BE2C (cell line): ENCODE data around the gene TTI1.

Experiments
- DNase-seq: peaks from one replicate; pipeline ENCODE4 v3.0.0-alpha.2; 2020
- H3K27me3 ChIP-seq: fragments of 250-450 bp; sonication (Bioruptor Pico); 2 replicates; pipeline ENCODE4 v1.5.1; 2020; ENCODE audit warnings: mild to moderate bottlenecking
- H3K36me3 ChIP-seq: fragments of 250-450 bp; sonication (Bioruptor Pico); 2 replicates; pipeline ENCODE4 v1.5.1; 2020; ENCODE audit warnings: mild to moderate bottlenecking
- H3K4me1 ChIP-seq: fragments of 250-450 bp; sonication (Bioruptor Pico); 2 replicates; pipeline ENCODE4 v1.5.1; 2020
- H3K4me3 ChIP-seq: 2 replicates; pipeline ENCODE4 v1.5.1; 2011; ENCODE audit warnings: low read depth, low read length
- H3K9me3 ChIP-seq: fragments of 250-450 bp; sonication (Bioruptor Pico); 2 replicates; pipeline ENCODE4 v1.5.1; 2020
- CTCF ChIP-seq: IDR thresholded peaks from 2 replicates; pipeline ENCODE4 v1.5.1; 2012; ENCODE audit warnings: mild to moderate bottlenecking, low read depth, low read length

TTI1 gene

DNA sequence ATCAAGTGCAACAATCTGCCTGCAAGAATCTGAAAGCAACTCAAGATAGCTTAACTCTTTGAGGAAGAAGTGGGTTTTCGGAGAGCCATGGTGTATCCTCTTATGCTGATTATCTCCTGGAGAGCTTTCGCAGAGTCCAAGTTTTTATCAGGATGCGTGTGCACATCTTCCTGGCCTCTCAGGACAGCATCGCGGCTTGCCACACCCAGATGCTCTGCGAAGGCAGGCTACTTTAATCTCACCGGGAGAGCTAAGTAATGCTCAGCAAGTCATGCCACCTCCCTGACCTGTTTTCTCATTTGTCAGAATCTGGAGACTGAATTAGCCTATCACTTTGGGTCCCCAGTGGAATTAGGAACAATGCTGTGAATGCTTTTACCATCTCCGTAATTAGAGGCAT is 52.9 kb downstream of the TTI1 start:
- peaks cover 4% of the 10 kb centered on the region; the same call in 1 of the 2 replicates for H3K36me3 ChIP-seq
- DNase-seq: no peak
- H3K4me3 ChIP-seq: no peak overlapping the region
- peaks cover 4% of the 10 kb centered on the region; the same call in 1 of the 2 replicates for H3K9me3 ChIP-seq
- no peak for TF ChIP-seq CTCF
- H3K27me3 ChIP-seq: no peaks in the 10 kb centered on the region
- peaks cover 12% of the 10 kb centered on the region for H3K4me1 ChIP-seq

GRCh38 chr20:37979021-37979985 is 54.0 kb downstream of the TTI1 start:
- Histone ChIP-seq H3K4me1 (peaks cover 12% of the 10 kb centered on the region), H3K4me3 (no peak overlapping the region), H3K27me3 (no peaks in the 10 kb centered on the region), H3K9me3 (no peaks in the 10 kb centered on the region), H3K36me3 (peaks cover 4% of the 10 kb centered on the region; the same call in 1 of the 2 replicates)
- no peak for TF ChIP-seq CTCF
- no peak for DNase-seq

GRCh38 chr20:37977786-37978185 is 55.5 kb downstream of the TTI1 start:
- Histone ChIP-seq H3K27me3 (no peaks in the 10 kb centered on the region), H3K4me3 (no peak overlapping the region), H3K36me3 (peaks cover 4% of the 10 kb centered on the region; the same call in 1 of the 2 replicates), H3K9me3 (no peaks in the 10 kb centered on the region), H3K4me1 (peaks cover 5% of the 10 kb centered on the region)
- no peak for TF ChIP-seq CTCF
- DNase-seq: no peak

DNA sequence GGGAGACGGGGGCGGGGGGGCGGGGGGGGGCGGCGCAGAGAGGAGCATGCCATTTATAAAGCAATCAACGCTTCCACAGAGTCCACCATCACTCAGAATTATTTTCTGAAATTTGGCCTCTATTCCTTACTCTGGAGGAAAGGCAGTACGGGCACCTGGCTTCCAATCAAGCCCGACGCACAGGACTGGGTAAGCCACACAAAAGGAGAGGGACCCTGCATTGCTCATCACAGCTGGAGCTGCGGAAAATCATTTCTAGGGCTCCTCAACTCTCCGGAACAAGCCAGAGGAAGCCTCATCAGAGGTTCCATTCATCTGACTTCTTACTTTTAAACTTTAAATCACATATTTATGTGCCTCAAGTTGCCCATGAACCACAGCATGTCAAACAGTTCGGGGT is 55.9 kb downstream of the TTI1 start:
- Histone ChIP-seq H3K4me3 (no peak overlapping the region), H3K27me3 (no peaks in the 10 kb centered on the region), H3K36me3 (peaks cover 4% of the 10 kb centered on the region; the same call in 1 of the 2 replicates), H3K9me3 (no peaks in the 10 kb centered on the region), H3K4me1 (peaks cover 5% of the 10 kb centered on the region)
- DNase-seq: no peak
- TF ChIP-seq CTCF: no peak

- no peak for TF ChIP-seq CTCF
- Histone ChIP-seq H3K4me3 (peak overlapping the region; percentile 34), H3K4me1 (peaks cover 5% of the 10 kb centered on the region), H3K9me3 (no peaks in the 10 kb centered on the region), H3K27me3 (no peaks in the 10 kb centered on the region), H3K36me3 (peaks cover 3% of the 10 kb centered on the region; the same call in 1 of the 2 replicates)
- DNase-seq: no peak
Measured at GRCh38 chr20:37976887-37977286, 56.4 kb downstream of the TTI1 start.
